ENCODE measurements around the gene KCNG4. TPM values are rescaled to one million over a fixed set of nuclear protein-coding genes. Genes with fewer than 3 reads are reported as not detected.

KCNG4 gene
- under 1 TPM in 7 of 12 donors, not detected in 5; 0.04 to 0.10 (median 0.05) TPM for polyA plus RNA-seq (ENCODE audit: insufficient read length in 12 of 12)
- long read RNA-seq, donor 1: 0 reads
- long read RNA-seq, donor 2: 0 reads
- long read RNA-seq, donor 3: 0 reads
- long read RNA-seq, donor 4: 0 reads
- long read RNA-seq, donor 5: 0 reads
- long read RNA-seq, donor 6: 0 reads
- long read RNA-seq, donor 7: 0 reads
- long read RNA-seq, donor 8: 0 reads
- long read RNA-seq, donor 9: 0 reads
- long read RNA-seq, donor 10: 0 reads
- long read RNA-seq, donor 11: 0 reads

GRCh38 chr16:84239909-84240308, at the start of gene KCNG4:
TSS of gene KCNG4 (minus strand) at chr16:84240012. CDS start at chr16:84237485, 2,527 bp downstream.
- no peak for DNase-seq

DNA sequence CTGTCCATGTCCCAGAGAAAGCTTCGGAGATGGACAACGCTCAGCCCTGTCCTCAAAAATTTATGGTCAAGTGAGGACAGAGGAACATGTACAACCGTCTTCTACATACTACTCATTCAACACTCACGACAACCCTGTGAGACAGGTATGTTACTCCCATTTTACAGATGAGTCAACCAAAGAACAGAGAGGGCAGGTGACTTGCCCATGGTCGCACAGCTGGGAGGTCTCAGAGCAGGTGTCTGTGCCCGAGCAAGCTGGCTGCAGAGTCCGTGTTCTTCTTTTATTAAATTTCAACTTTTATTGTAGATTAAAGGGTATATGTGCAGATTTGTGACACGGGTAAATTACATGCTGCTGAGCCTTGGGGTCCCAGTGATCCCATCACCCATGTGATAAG, 49.1 kb upstream of the KCNG4 start:
- no peak for DNase-seq

DNA sequence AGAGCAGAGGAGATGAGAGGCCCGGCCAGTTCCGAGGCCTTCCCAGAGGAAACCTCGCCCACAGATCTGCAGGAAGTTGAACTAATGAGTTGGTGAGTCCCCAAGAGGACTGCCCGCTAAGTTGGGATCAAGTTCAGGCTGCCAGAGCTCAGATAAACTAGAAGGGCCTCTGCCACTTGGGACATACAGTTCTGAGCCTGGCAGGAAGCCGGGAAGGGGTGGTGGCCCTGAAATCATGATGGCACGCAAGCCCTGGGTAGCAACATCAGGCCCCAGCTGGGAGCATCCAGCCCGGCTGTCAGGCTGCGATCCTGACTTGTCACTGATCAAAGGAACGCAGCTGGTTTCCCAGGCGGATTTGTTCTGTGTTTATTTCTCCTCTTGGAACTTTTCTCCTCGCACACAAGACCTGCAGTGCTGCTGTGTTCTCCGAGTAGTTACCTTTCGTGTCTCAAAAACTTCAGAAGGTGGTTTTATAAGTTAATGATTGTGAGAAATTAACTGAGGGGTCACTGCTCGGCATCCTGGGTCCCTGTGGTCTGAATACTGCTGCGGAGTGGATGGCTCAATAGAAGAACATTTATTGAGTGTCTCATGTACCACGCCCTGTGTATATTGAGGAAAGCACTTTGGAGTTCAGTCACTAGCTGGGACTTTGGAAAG, 46.9 kb upstream of the KCNG4 start:
- no peak for DNase-seq

GRCh38 chr16:84284154-84284722, 44.4 kb upstream of the KCNG4 start:
- DNase-seq: no peak

GRCh38 chr16:84283314-84284153, 43.7 kb upstream of the KCNG4 start:
- no peak for DNase-seq

GRCh38 chr16:84282533-84282932, 42.7 kb upstream of the KCNG4 start:
- DNase-seq: no peak

DNA sequence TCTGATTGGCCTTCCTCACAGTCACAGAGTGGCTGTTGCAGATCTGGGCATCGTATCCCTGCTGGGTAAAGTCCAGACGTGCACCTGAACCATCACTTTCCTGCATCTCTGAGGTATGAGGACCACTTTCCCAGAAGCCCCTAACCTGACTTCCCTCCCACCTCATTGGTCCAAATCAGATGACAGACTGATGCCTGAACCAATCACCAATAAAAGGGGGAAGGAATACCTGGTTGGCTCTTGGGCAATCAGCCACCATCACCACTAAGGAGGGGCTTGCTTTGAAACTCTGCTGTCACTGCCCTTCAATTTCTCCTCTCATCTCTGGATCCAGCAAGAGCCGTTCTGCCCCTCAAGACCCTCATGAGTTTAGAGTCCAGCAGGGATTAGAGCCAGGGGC, 41.3 kb upstream of the KCNG4 start:
- no peak for DNase-seq

- DNase-seq: no peak
Measured at GRCh38 chr16:84279881-84280280, 40.1 kb upstream of the KCNG4 start.

DNA sequence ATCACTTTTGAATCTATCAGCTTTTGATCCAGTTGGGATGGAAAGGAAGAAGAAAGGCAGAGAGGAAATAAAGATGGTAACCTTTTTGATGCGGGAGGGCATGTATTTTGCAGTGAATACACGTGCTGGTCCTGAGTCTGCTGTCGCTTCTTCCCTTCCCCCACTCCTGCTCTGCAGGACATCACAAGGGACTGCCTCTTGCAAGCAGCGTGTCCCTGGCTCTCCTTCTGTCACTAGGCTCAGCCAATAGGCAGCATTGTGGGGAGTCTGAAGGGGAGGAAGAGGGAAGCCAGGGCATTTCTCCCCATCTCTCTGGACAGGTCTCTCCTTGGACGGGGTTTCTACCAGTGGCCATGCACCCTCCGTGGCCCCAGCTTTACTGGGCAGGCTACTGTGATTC, 39.2 kb upstream of the KCNG4 start:
- no peak for DNase-seq

GRCh38 chr16:84278333-84278732, 38.5 kb upstream of the KCNG4 start:
- DNase-seq: no peak

DNA sequence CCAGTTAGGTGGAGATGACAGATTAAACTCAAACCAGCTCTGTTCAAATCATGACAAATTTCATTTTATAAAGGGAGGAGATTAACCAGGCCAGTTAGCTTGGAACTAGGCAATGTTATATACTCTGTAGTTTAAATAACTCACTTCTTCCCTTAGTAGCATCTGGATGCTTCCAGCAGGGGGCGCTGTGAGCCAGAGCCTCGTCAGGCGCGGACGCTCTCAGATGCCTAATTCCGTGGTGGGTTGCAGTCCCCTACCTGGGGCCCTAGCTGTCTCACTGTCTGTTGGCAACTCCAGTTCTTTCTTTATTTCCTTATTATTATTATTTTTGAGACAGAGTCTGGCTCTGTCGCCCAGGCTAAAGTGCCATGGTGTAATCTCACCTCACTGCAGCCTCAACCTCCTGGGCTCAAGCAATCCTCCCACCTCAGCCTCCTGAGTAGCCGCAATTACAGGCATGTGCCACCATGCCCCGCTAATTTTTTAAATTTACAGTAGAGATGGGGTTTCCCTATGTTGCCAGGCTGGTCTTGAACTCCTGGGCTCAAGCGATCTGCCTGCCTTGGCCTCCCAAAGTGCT, 37.5 kb upstream of the KCNG4 start:
- DNase-seq: no peak

- DNase-seq: no peak
Measured at GRCh38 chr16:84275585-84276151, 35.9 kb upstream of the KCNG4 start.

GRCh38 chr16:84274515-84274914, 34.7 kb upstream of the KCNG4 start:
- no peak for DNase-seq

GRCh38 chr16:84272740-84273320, 33.0 kb upstream of the KCNG4 start:
- DNase-seq: no peak

DNA sequence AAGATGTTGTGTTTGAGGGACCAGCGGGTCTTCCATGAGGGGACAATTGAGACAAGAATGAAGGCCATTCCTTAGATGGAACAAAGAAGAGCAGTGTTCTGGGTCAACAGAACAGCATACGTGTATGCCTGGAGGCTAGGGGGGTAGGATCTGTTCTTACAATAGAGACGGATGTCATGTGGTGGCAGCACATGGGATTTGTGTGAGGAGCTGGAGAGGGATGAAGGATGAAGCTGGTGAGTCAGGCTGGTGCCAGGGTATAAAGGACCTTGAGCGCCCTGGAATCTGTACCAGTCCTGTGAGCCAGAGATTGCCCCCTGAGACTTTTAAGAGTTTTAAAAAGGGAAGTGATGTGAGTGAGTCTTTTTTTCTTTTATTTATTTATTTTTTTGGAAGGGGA, 32.1 kb upstream of the KCNG4 start:
- DNase-seq: no peak

- DNase-seq: no peak
Measured at GRCh38 chr16:84271037-84271436, 31.2 kb upstream of the KCNG4 start.

DNA sequence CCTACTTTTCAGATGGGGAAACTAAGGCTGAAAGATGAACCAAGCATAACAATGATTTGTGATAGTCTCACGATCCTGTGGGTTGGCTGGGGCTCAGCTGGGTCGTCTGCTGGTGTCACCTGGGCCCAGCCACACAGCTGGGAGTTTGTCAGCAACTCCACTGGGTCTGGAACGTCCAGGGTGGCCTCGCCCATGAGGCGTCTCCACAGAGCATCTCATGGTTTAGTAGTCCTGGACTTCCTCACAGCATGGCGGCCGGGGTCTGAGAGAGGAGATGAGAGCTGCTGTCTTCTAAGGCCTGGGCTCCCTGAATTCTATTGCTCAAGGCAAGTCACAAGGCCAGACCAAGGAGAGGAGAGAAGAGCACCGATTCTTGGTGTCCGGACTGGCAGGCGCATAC, 30.7 kb upstream of the KCNG4 start:
- no peak for DNase-seq

GRCh38 chr16:84270071-84270470, 30.3 kb upstream of the KCNG4 start:
- DNase-seq: no peak

- no peak for DNase-seq
Measured at GRCh38 chr16:84268291-84269040, 28.7 kb upstream of the KCNG4 start.

DNA sequence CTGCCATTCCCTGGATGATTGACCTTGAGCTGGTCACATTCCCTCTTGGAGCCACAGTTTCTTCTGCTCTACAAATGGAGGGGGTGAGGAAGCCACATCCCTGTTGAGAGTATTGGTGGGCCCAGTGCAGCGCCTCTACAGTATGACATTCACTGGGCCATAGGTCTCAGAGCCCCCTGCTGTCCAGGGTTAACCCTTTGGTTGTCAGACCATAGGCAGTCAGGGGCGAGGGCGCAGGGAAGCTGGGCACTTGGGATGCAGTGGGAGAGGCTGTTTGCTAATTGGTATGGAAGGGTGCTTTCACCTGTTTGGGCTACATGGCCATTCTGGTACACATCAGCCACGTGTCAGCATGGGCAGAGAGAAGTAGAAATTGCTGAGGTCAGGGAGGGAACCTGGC, 27.6 kb upstream of the KCNG4 start:
- DNase-seq: no peak

GRCh38 chr16:84266451-84266850, 26.6 kb upstream of the KCNG4 start:
- no peak for DNase-seq

Data from muscle of arm (tissue), 14 donors.